Choroid plexus epithelial cell (primary cell): Measurements from ENCODE around the gene CDK4.

Source experiments
- DNase-seq: peaks from one replicate; pipeline ENCODE4 v3.0.0-alpha.2; 2010; ENCODE audit warnings: low read depth
- H3K4me3 ChIP-seq: 2 replicates; pipeline ENCODE4 v1.5.1; 2011; ENCODE audit warnings: low read depth, mild to moderate bottlenecking, control low read depth, low read length, moderate library complexity
- CTCF ChIP-seq: conservative IDR thresholded peaks from 2 replicates; pipeline ENCODE4 v1.5.1; 2011; ENCODE audit warnings: low read depth, mild to moderate bottlenecking, control low read depth, inconsistent platforms, low read length, moderate library complexity

The CDK4 gene

DNA sequence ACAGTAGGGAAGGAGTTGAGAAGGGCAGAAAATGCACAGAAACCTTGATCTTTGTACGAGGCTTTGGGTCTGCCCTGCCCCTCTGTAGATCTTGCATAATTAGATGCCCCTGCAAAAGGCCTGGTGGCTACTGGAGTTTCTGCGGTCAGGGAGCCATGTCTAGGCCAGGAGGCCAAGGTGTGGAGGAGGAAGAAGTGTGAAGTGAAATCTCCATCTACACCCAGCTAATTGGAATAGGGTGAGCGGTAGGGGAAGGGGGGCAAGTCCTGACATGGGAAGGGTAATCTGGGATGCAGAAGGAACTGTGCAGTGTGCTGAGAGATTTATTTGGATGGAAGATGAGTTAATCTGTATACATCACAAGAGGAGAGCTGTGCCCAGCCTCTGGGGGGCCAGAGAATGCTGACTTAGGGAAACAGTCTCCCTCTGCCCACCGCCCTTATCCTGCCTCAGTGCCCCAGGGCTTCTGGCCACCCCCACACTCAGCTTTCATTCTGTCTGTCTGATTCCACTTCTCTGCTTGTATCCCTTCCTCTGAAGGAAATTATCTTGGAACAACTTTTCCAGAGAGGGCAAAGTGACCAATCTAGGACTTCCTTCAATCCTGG is 9.4 kb upstream of the CDK4 start:
- no peak for DNase-seq
- no peak overlapping the region for H3K4me3 ChIP-seq
- no peak for TF ChIP-seq CTCF

GRCh38 chr12:57760347-57760982 is 8.4 kb upstream of the CDK4 start:
- no peak for DNase-seq
- H3K4me3 ChIP-seq, result no peak overlapping the region
- no peak for TF ChIP-seq CTCF

GRCh38 chr12:57759360-57759980 is 7.4 kb upstream of the CDK4 start:
- no peak overlapping the region for H3K4me3 ChIP-seq
- peak; percentile 70 for TF ChIP-seq CTCF
- peak; percentile 55 for DNase-seq

DNA sequence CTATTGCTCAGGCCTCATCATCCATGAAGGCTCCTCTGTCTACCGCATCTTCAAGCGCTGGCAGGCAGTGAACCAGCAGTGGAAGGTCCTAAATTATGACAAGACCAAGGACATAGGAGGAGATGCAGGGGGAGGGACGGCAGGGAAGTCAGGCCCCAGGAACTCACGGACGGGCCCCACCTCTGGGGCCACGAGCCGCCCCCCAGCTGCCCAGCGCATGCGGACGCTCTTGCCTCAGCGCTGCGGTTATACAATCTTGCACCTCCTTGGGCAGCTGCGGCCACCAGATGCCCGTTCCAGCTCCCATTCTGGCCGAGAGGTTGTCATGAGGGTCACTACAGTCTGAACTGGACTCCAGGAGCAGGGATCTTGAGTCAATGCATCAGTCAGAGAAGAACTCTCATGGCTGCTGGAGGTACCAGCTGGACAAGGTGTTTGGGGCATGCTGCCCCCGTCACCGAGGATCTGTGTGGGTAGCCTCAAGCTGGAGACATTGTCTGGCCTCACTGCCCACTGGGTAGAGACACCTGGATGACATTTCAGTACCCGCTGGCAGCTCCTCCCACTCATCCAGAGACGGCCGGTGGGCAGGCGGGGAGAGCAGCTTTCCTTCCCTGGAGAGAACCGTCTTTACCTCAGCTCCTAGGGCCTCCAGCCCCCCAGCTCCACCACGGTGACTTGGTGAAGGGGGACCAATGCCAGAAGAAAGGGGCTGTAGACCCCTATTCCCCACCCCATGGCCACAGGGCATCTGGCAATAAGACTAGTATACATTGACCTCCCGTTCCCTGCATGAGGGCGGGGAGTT is 6.6 kb upstream of the CDK4 start:
- H3K4me3 ChIP-seq, result no peak overlapping the region
- DNase-seq, result no peak
- no peak for TF ChIP-seq CTCF

GRCh38 chr12:57757771-57758170 is 5.7 kb upstream of the CDK4 start:
- no peak for TF ChIP-seq CTCF
- no peak overlapping the region for H3K4me3 ChIP-seq
- DNase-seq, result no peak

- peak; percentile 81 for TF ChIP-seq CTCF
- no peak overlapping the region for H3K4me3 ChIP-seq
- DNase-seq, result peak; percentile 41
These were observed 4.6 kb upstream of the CDK4 start for GRCh38 chr12:57756406-57757341.
